Measurements from ENCODE around the gene BTG3.
A peak's percentile ranks its signal among the peaks of the same experiment; 100 is the strongest.

BTG3 gene

GRCh38 chr21:17613242-17613676 lies 558 bp upstream of the BTG3 start:
- peak overlapping the region; percentile 76 for H3K27ac ChIP-seq
- ChIA-PET POLR2A (ENCODE audit: low non-redundant PET) (no interaction called here), CTCF (interaction anchor here (1.3 kb wide), 1 partner anchor 9 kb away, joined by 5 read pairs; no protein-coding TSS in a partner anchor)
- TF ChIP-seq, protein P1, sequence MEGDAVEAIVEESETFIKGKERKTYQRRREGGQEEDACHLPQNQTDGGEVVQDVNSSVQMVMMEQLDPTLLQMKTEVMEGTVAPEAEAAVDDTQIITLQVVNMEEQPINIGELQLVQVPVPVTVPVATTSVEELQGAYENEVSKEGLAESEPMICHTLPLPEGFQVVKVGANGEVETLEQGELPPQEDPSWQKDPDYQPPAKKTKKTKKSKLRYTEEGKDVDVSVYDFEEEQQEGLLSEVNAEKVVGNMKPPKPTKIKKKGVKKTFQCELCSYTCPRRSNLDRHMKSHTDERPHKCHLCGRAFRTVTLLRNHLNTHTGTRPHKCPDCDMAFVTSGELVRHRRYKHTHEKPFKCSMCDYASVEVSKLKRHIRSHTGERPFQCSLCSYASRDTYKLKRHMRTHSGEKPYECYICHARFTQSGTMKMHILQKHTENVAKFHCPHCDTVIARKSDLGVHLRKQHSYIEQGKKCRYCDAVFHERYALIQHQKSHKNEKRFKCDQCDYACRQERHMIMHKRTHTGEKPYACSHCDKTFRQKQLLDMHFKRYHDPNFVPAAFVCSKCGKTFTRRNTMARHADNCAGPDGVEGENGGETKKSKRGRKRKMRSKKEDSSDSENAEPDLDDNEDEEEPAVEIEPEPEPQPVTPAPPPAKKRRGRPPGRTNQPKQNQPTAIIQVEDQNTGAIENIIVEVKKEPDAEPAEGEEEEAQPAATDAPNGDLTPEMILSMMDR (conservative IDR thresholded peaks at IDR 0.05; ENCODE audit: low read depth), result no peak
- no peak for DNase-seq (ENCODE audit: low spot score)

DNA sequence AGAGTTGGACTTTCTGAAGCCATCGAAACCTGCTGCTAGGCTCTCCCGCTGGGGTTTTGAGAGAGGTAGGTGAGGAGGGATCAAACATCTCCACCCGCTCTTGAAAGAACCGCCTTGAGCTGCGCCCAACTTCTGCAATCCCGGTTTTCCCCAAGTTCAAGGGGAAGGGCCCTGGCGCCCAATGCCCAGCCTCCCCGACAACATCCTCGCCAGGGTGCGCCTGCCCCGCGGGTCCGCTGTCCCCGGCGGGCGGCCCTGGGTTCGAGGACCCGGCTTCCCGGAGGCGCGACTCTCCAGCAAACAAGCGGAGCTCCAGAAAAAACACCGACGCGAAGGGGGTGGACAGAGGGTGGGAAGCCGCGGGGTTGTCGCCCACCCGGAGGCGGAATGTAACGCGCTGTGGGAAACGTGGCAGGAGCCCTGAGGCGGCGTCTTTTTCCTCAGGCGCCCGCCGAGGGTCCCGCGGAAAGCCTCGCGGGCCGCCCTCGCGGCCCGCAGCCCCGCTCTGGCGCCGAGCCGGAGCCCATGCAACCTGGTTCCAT lies 607 bp downstream of the BTG3 start:
- TF ChIP-seq, protein P1 (conservative IDR thresholded peaks at IDR 0.05; ENCODE audit: low read depth), result no peak
- ChIA-PET POLR2A (ENCODE audit: low non-redundant PET) (no interaction called here), CTCF (interaction anchor here (0.5 kb wide), 1 partner anchor 380 kb away, joined by 3 read pairs; no protein-coding TSS in a partner anchor)
- DNase-seq (ENCODE audit: low spot score), result peak; percentile 45
- peak overlapping the region; percentile 76 for H3K27ac ChIP-seq

DNA sequence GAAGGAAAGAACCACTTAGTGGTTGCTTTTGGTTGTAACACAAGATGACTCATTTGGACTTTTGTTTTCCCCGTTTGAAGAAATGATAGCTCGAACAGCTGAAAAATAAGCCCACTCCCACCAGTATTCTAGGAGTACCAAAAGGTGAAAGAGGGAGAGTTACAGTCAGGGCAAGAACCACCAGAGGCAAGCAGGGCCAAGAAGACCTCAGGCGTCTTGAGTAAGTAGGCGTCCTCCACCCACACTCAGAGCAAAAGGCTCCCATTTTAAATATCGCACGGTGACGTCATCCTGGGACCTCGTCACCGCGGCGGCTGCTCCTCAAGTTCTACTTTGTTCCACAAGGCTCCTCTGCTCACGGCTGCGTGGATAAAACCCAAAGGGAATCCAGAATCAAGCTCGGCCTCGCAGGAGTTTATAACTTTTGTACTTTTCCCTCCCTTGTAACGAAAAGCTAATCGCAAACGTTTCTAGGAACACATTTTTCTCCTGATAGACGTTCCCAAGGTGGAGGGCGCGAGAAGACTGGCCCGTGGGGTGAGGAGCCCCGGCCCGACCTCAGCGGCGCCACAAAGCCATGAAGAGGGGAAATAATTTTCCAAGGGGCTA lies 1.2 kb downstream of the BTG3 start:
- TF ChIP-seq, protein P1 (conservative IDR thresholded peaks at IDR 0.05; ENCODE audit: low read depth), result no peak
- ChIA-PET CTCF (interaction anchor here (0.5 to 1.0 kb wide), 2 partner anchors 225 to 380 kb away, joined by 3 read pairs; no protein-coding TSS in a partner anchor), POLR2A (ENCODE audit: low non-redundant PET) (no interaction called here)
- peak; percentile 67 for DNase-seq (ENCODE audit: low spot score)
- peak overlapping the region; percentile 76 for H3K27ac ChIP-seq

- TF ChIP-seq, protein P1 (conservative IDR thresholded peaks at IDR 0.05; ENCODE audit: low read depth), result no peak
- peak overlapping the region; percentile 70 for H3K27ac ChIP-seq
- POLR2A ChIA-PET (ENCODE audit: low non-redundant PET), result no interaction called here
- DNase-seq (ENCODE audit: low spot score), result no peak
- CTCF ChIA-PET, result interaction anchor here (1.0 kb wide), 1 partner anchor 224 kb away, joined by 3 read pairs; no protein-coding TSS in a partner anchor
Observed at GRCh38 chr21:17610911-17611310, 1.8 kb downstream of the BTG3 start.

- TF ChIP-seq, protein P1 (conservative IDR thresholded peaks at IDR 0.05; ENCODE audit: low read depth), result no peak
- ChIA-PET POLR2A (ENCODE audit: low non-redundant PET) (no interaction called here), CTCF (interaction anchor here (0.5 kb wide), 1 partner anchor 25 kb away, joined by 3 read pairs; no protein-coding TSS in a partner anchor)
- no peak for DNase-seq (ENCODE audit: low spot score)
- H3K27ac ChIP-seq, result no peak overlapping the region
Observed at GRCh38 chr21:17609681-17610080, 3.0 kb downstream of the BTG3 start.

GRCh38 chr21:17607684-17608083 lies 5.0 kb downstream of the BTG3 start:
- CTCF ChIA-PET, result interaction anchor here (0.6 kb wide), 1 partner anchor 12 kb away, joined by 3 read pairs; no protein-coding TSS in a partner anchor

More at GRCh38 chr21:17607684-17608083, 5.0 kb downstream of the BTG3 start:
- peak overlapping the region; percentile 70 for H3K27ac ChIP-seq
- DNase-seq (ENCODE audit: low spot score), result no peak
- POLR2A ChIA-PET (ENCODE audit: low non-redundant PET), result interaction anchor here (0.6 kb wide), 1 partner anchor 68 kb away, joined by 5 read pairs; no protein-coding TSS in a partner anchor
- TF ChIP-seq, protein P1 (conservative IDR thresholded peaks at IDR 0.05; ENCODE audit: low read depth), result no peak
